B cell (primary cell): ENCODE results near the gene ARF5. TPM values are rescaled to one million over a fixed set of nuclear protein-coding genes. Genes with fewer than 3 reads are reported as not detected.

Source experiments
- ATAC-seq: fragments of 200-7000 bp; cut with Tn5 transposase; one replicate; pipeline ENCODE4 v1.10.0; 2021; ENCODE audit warnings: low read depth, mild to moderate bottlenecking, moderate number of reproducible peaks, moderate library complexity
- CTCF ChIA-PET: fragments of 350-600 bp; sonication (Branson Sonifier 250); formaldehyde crosslinking; loops from one replicate; lab custom pipeline; 2021; ENCODE audit warnings: antibody characterized with exemption, inconsistent platforms; lab: Charles Lee
- POLR2A ChIA-PET: fragments of 350-600 bp; sonication (Branson Sonifier 250); formaldehyde crosslinking; loops from one replicate; lab custom pipeline; 2021; ENCODE audit warnings: antibody characterized with exemption; lab: Charles Lee
- DNase-seq: peaks from one replicate; pipeline ENCODE4 v3.0.0; 2013
- H2AFZ ChIP-seq: 2 replicates; pipeline ENCODE4 v1.6.1; 2012; ENCODE audit warnings: mild to moderate bottlenecking, low read depth, low read length; ENCODE audit not compliant: insufficient read depth, poor library complexity, severe bottlenecking
- H3K27ac ChIP-seq, 2 donors: 1 replicate in 1 of 2; 2 replicates in 1 of 2; pipeline ENCODE4 v1.5.1; 2012 to 2013; ENCODE audit warnings: low read length in 2 of 2, mild to moderate bottlenecking in 2 of 2, moderate library complexity in 1 of 2
- H3K27me3 ChIP-seq, 4 experiments: fragments of 200-600 bp in 1 of 4; sonication (generic) in 1 of 4; replicated peaks in 1 of 4; 1 replicate in 2 of 4; 2 replicates in 2 of 4; pipeline versions ENCODE4 v1.6.1 to v1.7.0; 2013 to 2016; ENCODE audit warnings: low read length in 3 of 4, mild to moderate bottlenecking in 2 of 4, mixed read lengths in 1 of 4, moderate library complexity in 1 of 4; ENCODE audit not compliant: insufficient read depth in 4 of 4, control insufficient read depth in 3 of 4; ENCODE audit errors: control extremely low read depth in 1 of 4
- H3K36me3 ChIP-seq, 2 experiments: replicated peaks in 1 of 2; 1 replicate in 1 of 2; 2 replicates in 1 of 2; pipeline versions ENCODE4 v1.6.1 to v1.7.1; 2013; ENCODE audit warnings: low read length in 1 of 2; ENCODE audit not compliant: insufficient read depth in 2 of 2, control insufficient read depth in 1 of 2; ENCODE audit errors: control extremely low read depth in 1 of 2, extremely low read depth in 1 of 2
- H3K4me1 ChIP-seq, 2 donors: fragments of 200-600 bp in 1 of 2; sonication (generic) in 1 of 2; 1 replicate in 1 of 2; 2 replicates in 1 of 2; pipeline versions ENCODE4 v1.5.1 to v1.6.1; 2013 to 2017; ENCODE audit warnings: low read length in 2 of 2; ENCODE audit not compliant: control insufficient read depth in 2 of 2, insufficient read depth in 2 of 2
- H3K4me2 ChIP-seq: replicated peaks from 2 replicates; pipeline ENCODE3; 2012; ENCODE audit warnings: mild to moderate bottlenecking, low read depth, low read length; ENCODE audit not compliant: poor library complexity, severe bottlenecking
- H3K4me3 ChIP-seq, 5 experiments: fragments of 200-600 bp in 1 of 5; sonication (generic) in 1 of 5; 1 replicate in 3 of 5; 2 replicates in 2 of 5; pipeline versions ENCODE4 v1.5.1 to v1.7.0; 2011 to 2016; ENCODE audit warnings: low read length in 4 of 5, mild to moderate bottlenecking in 4 of 5, low read depth in 2 of 5, control low read depth in 1 of 5, moderate library complexity in 1 of 5; ENCODE audit not compliant: insufficient read depth in 1 of 5; ENCODE audit errors: control extremely low read depth in 1 of 5, extremely low read depth in 1 of 5
- H3K79me2 ChIP-seq: fragments of 200-600 bp; sonication (generic); one replicate; pipeline ENCODE4 v1.6.0; 2016; ENCODE audit warnings: low read length; ENCODE audit not compliant: control insufficient read depth, insufficient read depth
- H3K9ac ChIP-seq: fragments of 200-600 bp; sonication (generic); 2 replicates; pipeline ENCODE4 v1.6.1; 2017; ENCODE audit warnings: mild to moderate bottlenecking, low read length, moderate library complexity
- H3K9me3 ChIP-seq, 3 donors: one replicate each; pipeline versions ENCODE4 v1.6.1 to v1.7.1; 2013; ENCODE audit warnings: low read length in 2 of 3; ENCODE audit not compliant: control insufficient read depth in 2 of 3, insufficient read depth in 1 of 3; ENCODE audit errors: control extremely low read depth in 1 of 3
- H4K20me1 ChIP-seq: 2 replicates; pipeline ENCODE4 v1.6.0; 2012; ENCODE audit warnings: mild to moderate bottlenecking, low read length; ENCODE audit not compliant: insufficient read depth, control insufficient read depth, poor library complexity, severe bottlenecking
- H3K27ac Mint-ChIP-seq: one replicate; pipeline ENCODE4 v1.8.0; 2021; ENCODE audit warnings: mixed read lengths
- H3K27me3 Mint-ChIP-seq: one replicate; pipeline ENCODE4 v1.8.0; 2021; ENCODE audit warnings: mixed read lengths
- H3K4me1 Mint-ChIP-seq: one replicate; pipeline ENCODE4 v1.8.0; 2021; ENCODE audit warnings: mixed read lengths
- H3K4me3 Mint-ChIP-seq: one replicate; pipeline ENCODE4 v1.8.0; 2021; ENCODE audit warnings: mixed read lengths
- H3K9me3 Mint-ChIP-seq: one replicate; pipeline ENCODE4 v1.8.0; 2022; ENCODE audit warnings: mixed read lengths; ENCODE audit not compliant: insufficient read depth
- CTCF ChIP-seq: fragments of 200-600 bp; IDR thresholded peaks from one replicate; pipeline ENCODE4 v1.8.0; 2022; ENCODE audit warnings: antibody characterized with exemption, mild to moderate bottlenecking
- EZH2 ChIP-seq: IDR thresholded peaks from 2 replicates; pipeline ENCODE4 v1.6.1; 2012; ENCODE audit warnings: borderline replicate concordance, low read depth, mild to moderate bottlenecking, moderate library complexity, low read length; ENCODE audit not compliant: insufficient read depth, poor library complexity, severe bottlenecking
- WGBS: methylation state at CpG from one replicate; pipeline ENCODE4 v1.1.5; 2013; ENCODE audit warnings: missing lambda C conversion rate; ENCODE audit not compliant: insufficient coverage; 5-methylcytosine and 5-hydroxymethylcytosine counted together
- intact Hi-C: fragments of 100-400 bp; cut with micrococcal nuclease; formaldehyde crosslinking; loops from one replicate; pipeline ENCODE4 v1.10.0; 2022
- polyA plus RNA-seq: library from polyadenylated mRNA; depleted of rRNA; stranded (reverse); fragments of >200 nt; gene quantifications from 2 replicates; pipeline ENCODE4 v1.2.3, GENCODE V29; 2012
- total RNA-seq, 2 donors: library from RNA; stranded (reverse); fragments of 120-200 nt in 1 of 2; gene quantifications; 1 replicate in 1 of 2; 2 replicates in 1 of 2; pipeline versions ENCODE4 v1.2.3 to v1.2.4, GENCODE V29; 2013 to 2022

ARF5 gene
- total and polyA plus RNA-seq, 2 donors (not counting 1 experiment from before 2014, with no cell fraction given), result 77.1 to 234 TPM

DNA sequence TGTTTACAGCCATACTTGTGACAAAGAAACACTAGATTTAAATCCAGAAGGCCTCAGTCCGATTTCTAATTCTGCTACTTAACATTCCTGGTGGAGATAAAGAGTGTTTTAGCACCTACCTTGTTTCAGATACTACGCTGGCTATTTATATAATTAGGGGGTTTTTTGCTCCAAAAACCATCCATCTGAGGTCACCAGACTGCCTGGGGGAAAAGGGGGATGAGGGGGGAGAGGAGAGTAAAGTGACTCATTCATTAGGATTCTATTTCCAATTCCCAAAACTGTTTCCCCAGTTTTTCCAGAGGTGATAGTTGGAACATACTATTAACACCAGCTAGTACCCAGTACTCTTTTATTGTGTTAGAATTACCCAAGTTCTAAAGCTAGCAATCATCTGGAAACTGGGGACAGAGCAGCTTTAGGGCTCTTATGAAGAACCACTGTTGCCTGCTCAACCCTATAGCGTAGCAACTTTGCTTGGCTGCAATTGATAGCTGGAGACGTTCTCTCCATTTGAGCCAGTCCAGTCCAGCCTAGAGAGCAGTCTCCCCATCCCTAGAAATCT, 9.4 kb upstream of the ARF5 start:
- peaks cover 25% of the 10 kb centered on the region for H3K79me2 ChIP-seq
- H3K36me3 ChIP-seq, result peaks cover 0 to 42% of the 10 kb centered on the region in 2 experiments

GRCh38 chr7:127580612-127581011, 7.6 kb upstream of the ARF5 start:
- H3K27ac ChIP-seq, result no peak overlapping the region
- no peak overlapping the region for H3K9ac ChIP-seq
- TF ChIP-seq EZH2, result no peak
- no peaks in the 10 kb centered on the region for H3K27me3 ChIP-seq
- Mint-ChIP-seq H3K4me1 (peaks cover 50% of the 10 kb centered on the region), H3K27me3 (no peaks in the 10 kb centered on the region), H3K4me3 (no peak overlapping the region), H3K9me3 (no peaks in the 10 kb centered on the region), H3K27ac (no peak overlapping the region)
- peaks cover 40% of the 10 kb centered on the region for H3K79me2 ChIP-seq
- intact Hi-C loops, result no loop called here
- peaks cover 0 to 1% (median 0%) of the 10 kb centered on the region in 3 donors for H3K9me3 ChIP-seq
- H3K36me3 ChIP-seq, result peaks cover 0 to 40% of the 10 kb centered on the region in 2 experiments
- H2AFZ ChIP-seq, result no peak overlapping the region
- H3K4me3 ChIP-seq, result no peak overlapping the region
- DNase-seq, result no peak
- peaks cover 23 to 28% of the 10 kb centered on the region in 2 donors for H3K4me1 ChIP-seq
- peaks cover 38% of the 10 kb centered on the region for H4K20me1 ChIP-seq
- ATAC-seq, result no peak
- CTCF ChIA-PET, result no interaction called here
- POLR2A ChIA-PET, result no interaction called here
- no peak overlapping the region for H3K4me2 ChIP-seq

More for the DNA sequence above, 9.4 kb upstream of the ARF5 start:
- ATAC-seq (no peak), DNase-seq (no peak)
- H3K4me1 Mint-ChIP-seq, result peaks cover 37% of the 10 kb centered on the region
- H3K27ac Mint-ChIP-seq, result no peak overlapping the region
- Histone ChIP-seq H2AFZ (no peak overlapping the region), H3K9ac (no peak overlapping the region), H3K27me3 (no peaks in the 10 kb centered on the region), H3K9me3 (no peaks in the 10 kb centered on the region), H3K4me3 (no peak overlapping the region), H3K27ac (no peak overlapping the region), H3K4me1 (peaks cover 11 to 14% of the 10 kb centered on the region in 2 donors), H3K4me2 (no peak overlapping the region), H4K20me1 (peaks cover 36% of the 10 kb centered on the region)
- ChIA-PET CTCF (no interaction called here), POLR2A (no interaction called here)
- H3K4me3 Mint-ChIP-seq, result no peak overlapping the region
- TF ChIP-seq EZH2, result no peak
- no peak for TF ChIP-seq CTCF
- H3K27me3 Mint-ChIP-seq, result no peaks in the 10 kb centered on the region
- no peaks in the 10 kb centered on the region for H3K9me3 Mint-ChIP-seq
- WGBS, result 90% methylated on average over 2 of the region's 4 CpGs
- intact Hi-C loops, result no loop called here
